WTC11 (cell line): ENCODE measurements around the gene NAA25.

Source experiments
- ATF1 ChIP-seq: sonication (generic); formaldehyde crosslinking; IDR thresholded peaks from 2 replicates; pipeline ENCODE4 v1.8.1; 2023; ENCODE audit warnings: mild to moderate bottlenecking, moderate library complexity, missing genetic modification reagents
- ETV6 ChIP-seq: sonication (generic); formaldehyde crosslinking; IDR thresholded peaks from 2 replicates; pipeline ENCODE4 v1.8.1; 2022; ENCODE audit warnings: mild to moderate bottlenecking, missing genetic modification reagents
- FOXK1 ChIP-seq: sonication (generic); formaldehyde crosslinking; IDR thresholded peaks from 2 replicates; pipeline ENCODE4 v1.8.0; 2022; ENCODE audit warnings: mild to moderate bottlenecking, moderate library complexity, missing genetic modification reagents
- NFYB ChIP-seq: sonication (generic); formaldehyde crosslinking; conservative IDR thresholded peaks from 2 replicates; pipeline ENCODE4 v1.8.0; 2022; ENCODE audit warnings: low read depth, missing genetic modification reagents
- SMAD3 ChIP-seq: sonication (generic); formaldehyde crosslinking; IDR thresholded peaks from 2 replicates; pipeline ENCODE4 v1.8.0; 2022; ENCODE audit warnings: missing genetic modification reagents, mild to moderate bottlenecking, borderline replicate concordance
- TCF7 ChIP-seq: sonication (generic); formaldehyde crosslinking; IDR thresholded peaks from 2 replicates; pipeline ENCODE4 v1.8.0; 2022; ENCODE audit warnings: mild to moderate bottlenecking, low read depth, missing genetic modification reagents, moderate library complexity
- TEAD4 ChIP-seq: sonication (generic); formaldehyde crosslinking; IDR thresholded peaks from 2 replicates; pipeline ENCODE4 v1.8.0; 2022; ENCODE audit warnings: mild to moderate bottlenecking, missing genetic modification reagents
- TF ChIP-seq, protein P1 (sequence below): fragments of 200-600 bp; IDR thresholded peaks from 2 replicates; pipeline ENCODE4 v1.8.0; 2022; ENCODE audit warnings: antibody characterized with exemption
- TF ChIP-seq, protein P2 (sequence below): sonication (generic); formaldehyde crosslinking; IDR thresholded peaks from 2 replicates; pipeline ENCODE4 v1.8.1; 2023; ENCODE audit warnings: mild to moderate bottlenecking, missing genetic modification reagents, moderate library complexity
- TF ChIP-seq, protein P3 (sequence below): sonication (generic); formaldehyde crosslinking; IDR thresholded peaks from 2 replicates; pipeline ENCODE4 v1.8.1; 2022; ENCODE audit warnings: low read depth, missing genetic modification reagents, borderline replicate concordance
- TF ChIP-seq, protein P4 (sequence below): sonication (generic); formaldehyde crosslinking; IDR thresholded peaks from 2 replicates; pipeline ENCODE4 v1.8.1; 2022; ENCODE audit warnings: mild to moderate bottlenecking, moderate library complexity, missing genetic modification reagents
- TF ChIP-seq, protein P5 (sequence below): sonication (generic); formaldehyde crosslinking; IDR thresholded peaks from 2 replicates; pipeline ENCODE4 v1.8.0; 2022; ENCODE audit warnings: mild to moderate bottlenecking, missing genetic modification reagents

DNA sequence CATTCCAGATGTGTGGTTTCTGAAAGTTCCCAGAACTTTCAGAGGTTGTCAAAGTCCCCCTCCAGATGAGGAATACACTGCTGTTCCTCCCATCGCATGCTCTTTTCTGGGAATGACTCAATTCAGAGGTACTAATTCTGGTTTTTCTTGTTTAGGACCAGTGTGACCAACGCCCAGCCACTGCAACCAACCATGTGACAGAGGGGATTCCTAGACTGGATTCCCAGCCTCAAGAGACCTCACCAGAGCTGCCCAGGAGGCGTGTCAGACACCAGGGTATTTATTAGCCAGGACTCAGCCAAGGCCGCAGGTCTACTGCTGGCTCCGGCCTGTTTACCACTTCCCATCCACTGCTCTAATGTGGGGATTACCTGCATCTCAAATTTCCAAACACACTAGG, 41.0 kb upstream of the NAA25 start:
- TF ChIP-seq, protein P1, sequence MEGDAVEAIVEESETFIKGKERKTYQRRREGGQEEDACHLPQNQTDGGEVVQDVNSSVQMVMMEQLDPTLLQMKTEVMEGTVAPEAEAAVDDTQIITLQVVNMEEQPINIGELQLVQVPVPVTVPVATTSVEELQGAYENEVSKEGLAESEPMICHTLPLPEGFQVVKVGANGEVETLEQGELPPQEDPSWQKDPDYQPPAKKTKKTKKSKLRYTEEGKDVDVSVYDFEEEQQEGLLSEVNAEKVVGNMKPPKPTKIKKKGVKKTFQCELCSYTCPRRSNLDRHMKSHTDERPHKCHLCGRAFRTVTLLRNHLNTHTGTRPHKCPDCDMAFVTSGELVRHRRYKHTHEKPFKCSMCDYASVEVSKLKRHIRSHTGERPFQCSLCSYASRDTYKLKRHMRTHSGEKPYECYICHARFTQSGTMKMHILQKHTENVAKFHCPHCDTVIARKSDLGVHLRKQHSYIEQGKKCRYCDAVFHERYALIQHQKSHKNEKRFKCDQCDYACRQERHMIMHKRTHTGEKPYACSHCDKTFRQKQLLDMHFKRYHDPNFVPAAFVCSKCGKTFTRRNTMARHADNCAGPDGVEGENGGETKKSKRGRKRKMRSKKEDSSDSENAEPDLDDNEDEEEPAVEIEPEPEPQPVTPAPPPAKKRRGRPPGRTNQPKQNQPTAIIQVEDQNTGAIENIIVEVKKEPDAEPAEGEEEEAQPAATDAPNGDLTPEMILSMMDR, result no peak
- TF ChIP-seq NFYB (CRISPR knock-in tag) (no peak), ATF1 (CRISPR knock-in tag) (no peak), SMAD3 (no peak), TCF7 (CRISPR knock-in tag) (no peak), TEAD4 (CRISPR knock-in tag) (no peak), FOXK1 (CRISPR knock-in tag) (no peak), ETV6 (CRISPR knock-in tag) (no peak)
- TF ChIP-seq, protein P2, sequence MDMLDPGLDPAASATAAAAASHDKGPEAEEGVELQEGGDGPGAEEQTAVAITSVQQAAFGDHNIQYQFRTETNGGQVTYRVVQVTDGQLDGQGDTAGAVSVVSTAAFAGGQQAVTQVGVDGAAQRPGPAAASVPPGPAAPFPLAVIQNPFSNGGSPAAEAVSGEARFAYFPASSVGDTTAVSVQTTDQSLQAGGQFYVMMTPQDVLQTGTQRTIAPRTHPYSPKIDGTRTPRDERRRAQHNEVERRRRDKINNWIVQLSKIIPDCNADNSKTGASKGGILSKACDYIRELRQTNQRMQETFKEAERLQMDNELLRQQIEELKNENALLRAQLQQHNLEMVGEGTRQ (CRISPR knock-in tag), result no peak
- TF ChIP-seq, protein P3, sequence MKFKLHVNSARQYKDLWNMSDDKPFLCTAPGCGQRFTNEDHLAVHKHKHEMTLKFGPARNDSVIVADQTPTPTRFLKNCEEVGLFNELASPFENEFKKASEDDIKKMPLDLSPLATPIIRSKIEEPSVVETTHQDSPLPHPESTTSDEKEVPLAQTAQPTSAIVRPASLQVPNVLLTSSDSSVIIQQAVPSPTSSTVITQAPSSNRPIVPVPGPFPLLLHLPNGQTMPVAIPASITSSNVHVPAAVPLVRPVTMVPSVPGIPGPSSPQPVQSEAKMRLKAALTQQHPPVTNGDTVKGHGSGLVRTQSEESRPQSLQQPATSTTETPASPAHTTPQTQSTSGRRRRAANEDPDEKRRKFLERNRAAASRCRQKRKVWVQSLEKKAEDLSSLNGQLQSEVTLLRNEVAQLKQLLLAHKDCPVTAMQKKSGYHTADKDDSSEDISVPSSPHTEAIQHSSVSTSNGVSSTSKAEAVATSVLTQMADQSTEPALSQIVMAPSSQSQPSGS (CRISPR knock-in tag), result no peak
- TF ChIP-seq, protein P4, sequence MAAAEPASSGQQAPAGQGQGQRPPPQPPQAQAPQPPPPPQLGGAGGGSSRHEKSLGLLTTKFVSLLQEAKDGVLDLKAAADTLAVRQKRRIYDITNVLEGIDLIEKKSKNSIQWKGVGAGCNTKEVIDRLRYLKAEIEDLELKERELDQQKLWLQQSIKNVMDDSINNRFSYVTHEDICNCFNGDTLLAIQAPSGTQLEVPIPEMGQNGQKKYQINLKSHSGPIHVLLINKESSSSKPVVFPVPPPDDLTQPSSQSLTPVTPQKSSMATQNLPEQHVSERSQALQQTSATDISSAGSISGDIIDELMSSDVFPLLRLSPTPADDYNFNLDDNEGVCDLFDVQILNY (CRISPR knock-in tag), result no peak
- TF ChIP-seq, protein P5, sequence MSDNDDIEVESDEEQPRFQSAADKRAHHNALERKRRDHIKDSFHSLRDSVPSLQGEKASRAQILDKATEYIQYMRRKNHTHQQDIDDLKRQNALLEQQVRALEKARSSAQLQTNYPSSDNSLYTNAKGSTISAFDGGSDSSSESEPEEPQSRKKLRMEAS (CRISPR knock-in tag), result no peak
